ENCODE data around the gene CENPQ.

- TF ChIP-seq POLR2A (IDR thresholded peaks at IDR 0.05) (no peak), CTCF (IDR thresholded peaks at IDR 0.05) (no peak)
These were observed 32.3 kb upstream of the CENPQ start for GRCh38 chr6:49430866-49431265.

All from adrenal gland (tissue), 5 donors.